NCI-H446 treated with DMSO at 0.1 percent for 48 hours (cell line): ENCODE measurements around the gene DPYD.

Experiments
- DNase-seq: peaks from one replicate; lab custom pipeline; 2025; lab: John Stamatoyannopoulos, UW

Gene DPYD

DNA sequence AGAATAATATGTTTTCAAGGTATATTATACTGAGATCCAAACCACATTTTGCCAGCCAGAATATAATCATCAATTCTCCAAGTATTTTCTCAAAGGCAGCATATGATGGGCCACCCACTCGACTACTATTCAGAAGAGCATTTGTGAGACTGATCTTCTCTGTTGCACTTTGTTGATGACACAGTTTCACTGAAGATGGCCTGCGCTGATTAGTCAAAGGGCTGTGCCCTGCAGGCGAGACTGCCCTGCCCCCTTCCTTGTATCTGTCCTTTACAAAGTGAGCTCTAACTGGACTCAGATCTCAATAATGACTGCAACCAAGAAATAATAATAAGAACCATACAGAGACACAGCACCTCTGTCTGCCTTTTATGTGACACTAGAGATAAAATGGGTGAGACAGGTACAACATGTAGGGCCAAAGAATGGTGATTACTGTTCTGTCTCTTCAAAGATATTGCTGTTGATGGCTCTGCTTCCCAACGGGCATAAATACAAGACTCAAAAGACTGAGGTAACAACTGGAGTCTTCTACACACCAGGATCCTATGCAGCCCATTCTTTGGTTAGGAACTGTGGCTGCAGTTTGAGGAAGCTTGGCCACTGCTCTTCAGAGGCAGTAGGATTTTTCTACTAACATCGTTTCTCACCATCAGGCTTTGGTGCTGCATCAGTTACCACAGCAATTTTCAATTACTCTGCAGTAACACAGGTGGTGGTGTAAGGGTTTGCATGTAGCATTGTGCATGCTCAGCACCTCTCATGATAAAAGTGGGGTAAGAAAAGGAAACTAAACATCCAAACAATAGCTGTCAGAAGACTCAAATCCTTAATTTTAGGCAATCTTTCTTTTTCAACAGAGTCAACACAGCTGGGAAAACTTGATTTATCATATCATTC lies 718.1 kb downstream of the DPYD start:
- no peak for DNase-seq

DNA sequence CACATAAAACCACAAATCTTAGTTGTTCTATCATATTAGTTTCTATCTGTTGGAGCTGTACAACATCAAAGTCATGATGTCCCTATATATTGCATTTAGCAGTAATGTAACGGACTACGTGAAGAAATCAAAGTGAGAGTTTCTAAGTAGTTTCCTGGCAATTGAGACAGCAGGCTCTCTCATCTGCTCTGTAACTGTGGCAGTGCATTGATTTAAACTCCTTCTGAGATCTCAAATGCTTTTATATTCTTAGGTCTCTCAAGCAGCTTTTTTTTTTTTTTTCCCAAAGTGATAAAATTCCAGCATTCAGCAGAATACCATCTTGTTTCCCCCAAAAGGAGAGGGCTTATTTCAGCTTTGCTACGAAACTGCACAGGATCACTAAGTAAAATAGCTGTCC lies 719.2 kb downstream of the DPYD start:
- no peak for DNase-seq

DNA sequence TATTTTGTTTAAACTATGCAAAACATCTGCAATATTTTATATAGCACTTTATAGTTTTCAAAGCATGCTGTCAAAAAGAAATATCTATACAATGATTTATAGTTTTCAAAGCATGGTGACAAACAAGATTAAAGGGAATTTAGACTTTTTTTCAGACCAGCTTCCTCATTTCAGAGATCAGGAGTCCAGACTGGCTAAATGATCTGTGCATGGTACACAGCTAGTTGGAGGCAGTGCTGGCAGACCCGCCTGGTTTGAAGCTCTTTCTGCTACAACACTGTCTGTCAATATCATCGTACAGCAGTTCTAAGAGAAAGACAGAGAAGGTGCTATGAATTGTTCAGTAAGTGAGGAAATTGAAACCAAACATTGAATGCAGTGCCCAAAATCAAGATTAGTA lies 720.2 kb downstream of the DPYD start:
- DNase-seq: no peak

DNA sequence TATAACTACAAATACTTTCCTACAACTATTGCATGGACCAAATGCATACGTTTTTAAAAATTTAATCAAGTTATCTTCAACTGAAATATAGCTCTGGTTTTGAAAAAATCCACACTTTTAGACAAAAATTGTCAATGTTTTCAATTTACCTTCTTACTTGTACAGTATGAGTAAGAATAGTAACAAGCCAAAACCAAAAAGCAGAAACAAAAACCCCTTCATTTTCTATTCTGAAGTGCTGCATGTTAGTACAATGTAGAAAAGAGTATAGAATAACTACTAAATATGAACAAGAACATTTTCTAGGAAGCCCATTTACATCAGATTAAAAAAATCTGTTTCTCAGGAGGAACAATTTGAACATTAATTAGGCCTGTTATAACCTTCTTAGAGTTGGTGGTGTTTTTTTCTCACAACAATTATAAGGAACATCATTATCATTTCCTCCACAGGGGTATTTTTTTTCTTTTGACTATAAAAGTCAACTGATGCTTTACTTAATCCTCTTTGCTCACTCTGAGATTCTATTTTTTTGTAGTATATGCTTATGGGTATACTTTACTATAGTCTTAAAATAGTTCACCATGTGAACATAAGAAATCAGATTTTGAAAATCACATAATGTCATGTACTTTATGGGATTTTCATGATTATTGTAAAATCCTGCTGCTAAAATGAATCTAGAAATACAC lies 723.9 kb downstream of the DPYD start:
- no peak for DNase-seq

DNA sequence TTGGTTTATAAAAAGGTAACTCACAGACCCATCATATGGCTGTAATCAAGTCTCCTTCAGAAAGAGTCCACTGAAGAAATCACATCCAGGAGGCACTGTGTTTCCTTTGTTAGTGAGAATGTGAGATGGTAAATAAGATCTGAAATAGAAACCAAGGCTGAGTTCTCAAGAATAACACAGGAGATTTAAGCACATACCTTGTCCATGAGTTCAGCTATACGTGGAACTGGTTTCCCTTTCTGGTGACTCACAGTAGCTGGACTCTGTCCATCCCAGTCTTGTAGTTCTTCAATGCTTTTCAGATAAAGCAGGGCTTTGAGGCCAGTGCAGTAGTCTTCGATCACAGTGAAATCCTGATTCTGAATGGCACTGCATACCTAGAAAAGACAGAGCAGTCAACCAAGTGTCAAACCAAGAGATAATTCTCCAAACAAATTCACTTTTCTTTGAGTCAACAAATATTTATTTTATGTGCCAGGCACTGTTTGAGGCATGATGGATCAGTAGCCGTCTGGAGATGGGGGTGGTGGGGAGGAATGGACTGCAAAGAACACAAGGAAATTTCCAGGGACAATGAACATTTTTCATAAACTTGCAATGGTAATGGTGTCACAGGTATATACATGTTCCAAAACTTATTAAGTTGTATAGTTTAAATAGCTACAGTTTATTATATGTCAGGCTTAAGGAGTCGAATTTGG lies 727.8 kb downstream of the DPYD start:
- DNase-seq: no peak

DNA sequence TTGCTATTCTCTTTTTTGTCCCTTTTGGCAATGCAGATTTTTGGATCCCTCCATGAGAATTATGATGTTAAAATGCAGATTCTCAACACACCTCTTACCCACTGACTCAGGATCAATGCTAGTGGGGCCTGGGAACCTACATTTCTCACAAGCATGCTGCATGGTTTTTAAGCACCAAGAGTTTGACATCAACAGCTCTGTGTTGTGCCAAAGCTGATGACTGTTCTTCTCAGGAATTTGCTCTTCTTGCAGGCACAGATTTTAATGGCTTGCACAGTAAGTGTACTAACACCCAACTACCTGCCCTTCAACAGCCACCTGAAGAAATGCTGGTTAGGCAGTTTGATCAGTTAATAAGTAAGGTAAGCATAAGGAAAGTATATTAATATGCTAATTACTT lies 730.5 kb downstream of the DPYD start:
- no peak for DNase-seq

- DNase-seq: no peak
Measured at GRCh38 chr1:97186381-97186780, 734.5 kb downstream of the DPYD start.

DNA sequence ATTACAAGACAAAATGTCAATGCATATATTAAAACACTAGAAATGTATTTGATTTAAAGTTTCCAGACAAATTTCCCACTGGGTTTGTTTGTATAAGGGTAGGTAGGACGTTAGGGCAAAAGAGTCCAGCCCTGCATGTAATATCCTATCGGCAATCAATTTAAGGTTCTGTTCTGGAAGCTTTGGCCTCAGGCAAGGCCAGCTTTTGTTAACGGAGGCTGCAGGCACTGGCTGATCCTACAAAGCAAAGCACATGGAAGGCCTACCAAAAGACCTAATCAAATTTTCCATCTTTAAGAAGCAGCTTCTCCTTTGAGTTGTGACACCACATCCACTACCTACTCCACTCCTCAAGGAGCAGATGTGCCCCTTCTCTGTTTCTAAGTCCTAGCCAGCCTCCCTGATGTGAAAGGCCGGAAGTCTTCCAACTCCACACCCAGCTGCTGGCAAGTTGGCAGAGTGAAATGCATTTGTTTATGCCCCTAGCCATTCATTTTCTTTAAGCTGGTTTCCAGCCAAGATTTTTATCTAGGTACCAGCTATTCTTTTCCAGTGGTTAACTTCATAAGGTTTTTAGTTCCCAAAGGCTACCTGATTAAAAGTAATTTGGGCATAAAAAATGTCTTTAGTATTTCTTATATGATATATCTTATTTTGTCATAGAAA lies 746.7 kb downstream of the DPYD start:
- DNase-seq: peak; percentile 51

- DNase-seq: peak; percentile 62
Measured at GRCh38 chr1:97170300-97170699, 750.5 kb downstream of the DPYD start.

DNA sequence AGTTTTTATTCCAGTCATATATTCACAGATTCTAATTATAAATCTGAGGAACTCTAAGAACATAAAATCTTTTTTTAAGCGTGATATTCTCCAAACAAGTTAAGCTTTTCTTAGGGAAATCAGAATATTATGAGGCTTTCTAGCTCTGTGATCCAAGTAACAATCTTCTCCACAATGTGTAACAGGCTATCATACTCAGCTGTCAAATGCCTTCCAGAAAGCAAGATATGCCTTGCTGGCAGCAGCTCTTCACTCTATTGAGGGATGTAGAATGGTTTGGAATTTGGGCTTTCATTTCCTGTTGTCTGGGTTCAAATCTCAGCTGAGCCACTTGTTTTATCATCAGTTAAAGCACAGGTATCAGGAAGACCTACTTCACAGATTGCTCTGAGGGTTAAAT lies 752.8 kb downstream of the DPYD start:
- DNase-seq: no peak

GRCh38 chr1:97167246-97167645 lies 753.6 kb downstream of the DPYD start:
- no peak for DNase-seq

DNA sequence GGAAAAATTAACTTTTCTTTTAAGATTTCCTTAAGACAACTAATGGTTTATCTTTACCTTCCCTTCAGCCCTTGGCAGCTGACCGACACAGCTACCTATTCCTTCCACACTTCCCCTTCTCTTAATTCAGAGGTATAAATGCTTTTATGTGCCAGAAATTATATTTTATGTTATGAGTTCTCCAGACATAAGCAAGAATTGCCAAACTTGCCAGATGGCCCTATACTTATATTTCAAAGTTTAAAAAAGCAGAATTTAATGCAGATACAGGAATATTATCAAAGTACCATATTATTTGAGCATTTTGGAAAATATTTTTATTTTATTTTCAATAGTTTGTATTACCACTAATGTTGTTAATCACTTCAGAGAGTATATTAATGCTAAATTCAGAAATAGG lies 754.2 kb downstream of the DPYD start:
- DNase-seq: no peak

DNA sequence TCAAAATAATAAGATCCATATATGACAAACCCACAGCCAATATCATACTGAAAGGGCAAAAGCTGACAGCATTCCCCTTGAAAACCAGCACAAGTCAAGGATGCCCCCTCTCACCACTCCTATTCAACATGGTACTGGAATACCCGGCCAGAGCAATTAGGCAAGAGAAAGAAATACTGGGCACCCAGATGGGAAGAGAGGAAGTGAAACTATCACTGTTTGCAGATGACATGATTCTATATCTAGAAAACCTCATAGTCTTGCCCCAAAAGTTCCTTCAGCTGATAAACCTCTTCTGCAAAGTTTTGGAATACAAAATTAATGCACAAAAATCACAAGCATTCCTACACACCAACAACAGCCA lies 756.6 kb downstream of the DPYD start:
- no peak for DNase-seq

DNA sequence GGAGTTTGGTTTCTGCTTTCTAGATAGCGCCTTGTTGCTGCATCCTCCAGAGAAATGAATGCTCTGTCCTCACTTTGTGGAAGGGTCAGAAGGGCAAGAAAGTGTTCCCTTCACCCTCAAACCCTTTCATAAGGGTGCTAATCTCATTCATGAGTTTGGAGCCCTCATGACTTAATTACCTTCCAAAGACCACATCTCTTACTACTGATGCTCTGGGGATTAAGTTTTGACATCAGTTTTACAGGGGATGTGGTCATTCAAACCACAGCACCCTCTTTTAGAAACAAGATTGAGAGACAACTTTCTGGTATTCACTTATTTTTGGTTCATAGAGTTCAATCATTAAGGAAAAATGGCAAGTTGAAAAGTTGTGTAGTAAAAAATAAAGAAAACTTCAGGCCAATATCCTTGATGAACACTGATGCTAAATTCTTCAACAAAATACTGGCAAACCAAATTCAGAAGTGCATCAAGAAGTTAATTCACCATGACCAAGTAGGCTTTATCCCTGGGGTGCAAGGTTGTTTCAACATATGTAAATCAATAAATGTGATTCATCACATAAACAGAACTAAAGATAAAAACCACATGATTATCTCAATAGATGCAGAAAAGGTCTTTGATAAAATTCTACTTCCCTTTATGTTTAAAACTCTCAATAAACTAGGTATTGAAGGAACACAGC lies 757.1 kb downstream of the DPYD start:
- no peak for DNase-seq

GRCh38 chr1:97160818-97161217 lies 760.0 kb downstream of the DPYD start:
- DNase-seq: peak; percentile 60

DNA sequence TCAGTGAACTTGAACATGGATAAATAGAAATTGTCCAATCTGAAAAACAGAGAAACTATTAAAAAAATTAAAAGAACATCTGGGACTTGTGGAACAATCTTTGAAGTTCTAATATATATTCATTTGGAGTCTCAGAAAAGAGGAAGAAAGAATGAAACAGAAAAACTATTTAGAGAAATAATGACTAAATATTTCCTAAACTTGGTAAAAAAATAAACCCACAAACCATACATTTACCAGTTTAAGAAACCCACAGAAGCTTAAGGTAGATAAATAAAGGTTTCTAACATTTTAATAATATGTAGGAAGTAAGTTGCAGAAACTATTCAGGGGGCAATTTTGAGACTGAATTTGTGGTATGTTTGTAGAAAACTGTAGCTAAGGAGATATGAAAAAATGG lies 761.5 kb downstream of the DPYD start:
- DNase-seq: no peak

DNA sequence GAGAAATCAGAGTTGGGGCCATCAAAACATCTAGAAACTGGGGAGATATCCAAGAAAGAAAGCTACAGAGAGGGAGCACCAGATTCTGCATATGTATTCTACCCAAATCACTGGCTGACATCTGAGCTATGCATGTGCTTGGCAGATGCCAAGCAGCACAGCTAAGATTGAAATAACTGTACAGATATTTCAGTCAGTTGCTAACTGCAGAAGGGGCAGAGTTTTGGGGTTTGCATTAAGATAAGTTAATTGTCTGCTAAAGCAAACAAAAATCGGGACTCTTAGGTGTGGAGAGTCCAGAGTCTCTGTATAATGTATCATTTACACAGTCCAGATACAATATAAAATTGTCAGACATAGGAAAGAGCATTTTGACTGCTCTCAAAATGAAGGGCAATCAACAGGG lies 762.1 kb downstream of the DPYD start:
- peak; percentile 12 for DNase-seq

DNA sequence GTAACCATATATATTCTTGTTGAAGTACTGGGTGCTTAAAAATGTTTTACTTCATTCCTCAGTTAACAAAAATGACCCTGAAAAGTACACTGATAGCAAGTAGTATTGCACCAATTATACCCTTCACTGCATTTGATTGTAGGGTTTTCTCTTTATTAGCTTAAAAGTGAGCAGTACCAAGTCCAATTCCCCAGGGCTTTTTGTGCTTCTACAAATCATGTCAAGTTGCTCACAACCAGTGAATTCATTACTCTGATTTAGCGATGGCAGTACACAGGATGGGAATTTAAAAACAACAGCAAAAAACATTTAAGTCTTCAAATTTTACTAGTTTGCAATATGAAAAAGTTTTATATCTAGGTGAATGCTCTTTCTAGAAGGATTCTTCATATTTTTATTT lies 762.8 kb downstream of the DPYD start:
- DNase-seq: no peak

GRCh38 chr1:97151651-97152050 lies 769.2 kb downstream of the DPYD start:
- no peak for DNase-seq

DNA sequence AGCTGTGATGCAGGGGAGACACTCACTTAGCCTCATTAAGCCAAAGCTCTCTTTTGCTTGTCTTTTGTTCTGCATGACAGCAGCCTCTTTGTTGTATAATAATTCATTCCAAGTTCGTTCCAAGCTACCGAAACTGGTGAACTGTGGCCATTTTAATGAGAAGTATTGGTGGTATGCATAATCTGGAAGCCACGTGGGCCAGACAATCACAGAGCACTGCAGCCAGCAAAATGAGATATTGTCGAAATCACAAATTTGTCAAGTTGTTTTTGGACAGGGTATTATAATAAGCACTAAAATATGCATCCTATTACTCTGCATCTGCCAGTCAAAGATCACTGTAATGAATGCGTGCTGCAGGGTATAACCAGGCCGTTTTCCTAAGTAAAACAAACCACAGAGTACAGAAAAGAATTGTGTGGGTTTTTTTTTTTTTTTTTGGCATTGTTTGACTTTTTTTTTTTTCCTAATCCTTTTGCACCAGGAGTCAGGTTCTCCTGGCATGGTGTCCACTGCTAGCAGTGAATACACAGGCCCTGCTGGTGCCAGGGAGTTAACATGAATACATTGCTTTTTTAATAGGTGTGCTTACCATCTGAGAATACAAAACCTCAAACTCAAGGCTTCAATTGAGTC lies 775.4 kb downstream of the DPYD start:
- peak; percentile 88 for DNase-seq

GRCh38 chr1:97144527-97144926 lies 776.3 kb downstream of the DPYD start:
- DNase-seq: no peak
